ENCODE data around the gene TRAK1.

DNA sequence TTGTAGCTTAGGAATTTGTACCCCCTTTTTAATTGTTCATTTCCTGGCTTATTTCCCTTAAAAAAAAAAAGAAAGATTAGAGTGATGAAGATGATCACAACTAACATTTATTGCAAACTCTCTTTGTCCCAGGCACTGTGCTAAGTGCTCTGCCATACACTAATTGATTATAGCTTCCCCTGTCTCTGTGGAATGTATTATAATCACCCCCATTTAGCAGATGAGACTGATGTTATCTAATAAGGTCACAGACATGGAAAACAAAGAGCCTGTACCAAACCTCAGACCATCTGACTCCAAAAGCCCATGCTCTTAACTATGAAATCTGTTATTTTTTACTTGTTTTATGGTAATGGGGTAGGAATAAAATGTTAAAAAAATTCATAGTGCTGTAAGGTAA, 53.1 kb downstream of the TRAK1 start:
- TF ChIP-seq, protein P1, sequence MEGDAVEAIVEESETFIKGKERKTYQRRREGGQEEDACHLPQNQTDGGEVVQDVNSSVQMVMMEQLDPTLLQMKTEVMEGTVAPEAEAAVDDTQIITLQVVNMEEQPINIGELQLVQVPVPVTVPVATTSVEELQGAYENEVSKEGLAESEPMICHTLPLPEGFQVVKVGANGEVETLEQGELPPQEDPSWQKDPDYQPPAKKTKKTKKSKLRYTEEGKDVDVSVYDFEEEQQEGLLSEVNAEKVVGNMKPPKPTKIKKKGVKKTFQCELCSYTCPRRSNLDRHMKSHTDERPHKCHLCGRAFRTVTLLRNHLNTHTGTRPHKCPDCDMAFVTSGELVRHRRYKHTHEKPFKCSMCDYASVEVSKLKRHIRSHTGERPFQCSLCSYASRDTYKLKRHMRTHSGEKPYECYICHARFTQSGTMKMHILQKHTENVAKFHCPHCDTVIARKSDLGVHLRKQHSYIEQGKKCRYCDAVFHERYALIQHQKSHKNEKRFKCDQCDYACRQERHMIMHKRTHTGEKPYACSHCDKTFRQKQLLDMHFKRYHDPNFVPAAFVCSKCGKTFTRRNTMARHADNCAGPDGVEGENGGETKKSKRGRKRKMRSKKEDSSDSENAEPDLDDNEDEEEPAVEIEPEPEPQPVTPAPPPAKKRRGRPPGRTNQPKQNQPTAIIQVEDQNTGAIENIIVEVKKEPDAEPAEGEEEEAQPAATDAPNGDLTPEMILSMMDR (optimal IDR thresholded peaks at IDR 0.05 in 1 of 3, IDR thresholded peaks at IDR 0.05 in 1 of 3, conservative IDR thresholded peaks at IDR 0.05 in 1 of 3; ENCODE audit: extremely low read depth in 1 of 3, insufficient read depth in 2 of 3, low read length in 3 of 3), result no peak
- no peak for TF ChIP-seq EZH2 (IDR thresholded peaks at IDR 0.05; ENCODE audit: low read length)
